Measurements from ENCODE around the gene NCAPD2. TPM values are rescaled to one million over a fixed set of nuclear protein-coding genes. Genes with fewer than 3 reads are reported as not detected.

NCAPD2 gene
- total RNA-seq, 6 experiments from 2014 or later, result 42.2 to 75.9 (median 65.4) TPM

GRCh38 chr12:6533653-6533922 is 39.7 kb downstream of the NCAPD2 start:
- H3K9me3 Mint-ChIP-seq, result peaks cover 32% of the 10 kb centered on the region
- peak overlapping the region; percentile 100 for H3K27ac Mint-ChIP-seq
- peaks cover 58% of the 10 kb centered on the region for H3K27me3 Mint-ChIP-seq (ENCODE audit: insufficient read depth)
- H3K36me3 Mint-ChIP-seq (ENCODE audit: low read depth), result peaks cover 65% of the 10 kb centered on the region
- H3K4me1 Mint-ChIP-seq (ENCODE audit: low read depth), result peaks cover 60% of the 10 kb centered on the region
- peak overlapping the region; percentile 95 for H3K4me3 Mint-ChIP-seq
- no peak for TF ChIP-seq CTCF (IDR thresholded peaks at IDR 0.05)
- DNase-seq, result no peak

- Mint-ChIP-seq H3K36me3 (ENCODE audit: low read depth) (peaks cover 62% of the 10 kb centered on the region), H3K4me3 (peak within 1 kb of the TSS; percentile 95), H3K9me3 (peaks cover 35% of the 10 kb centered on the region), H3K4me1 (ENCODE audit: low read depth) (peaks cover 62% of the 10 kb centered on the region), H3K27me3 (ENCODE audit: insufficient read depth) (peaks cover 63% of the 10 kb centered on the region), H3K27ac (peak within 1 kb of the TSS; percentile 100)
- DNase-seq, result peak; percentile 97
- peak; percentile 19; the same call in 1 of the 2 replicates for TF ChIP-seq CTCF (IDR thresholded peaks at IDR 0.05)
Observed at GRCh38 chr12:6533923-6534694, 40.2 kb downstream of the NCAPD2 start, which contains the start of gene GAPDH. TSS of gene GAPDH (plus strand) at chr12:6534517. CDS start at chr12:6534833, 316 bp downstream.

GRCh38 chr12:6534695-6534944 is 40.7 kb downstream of the NCAPD2 start:
- H3K9me3 Mint-ChIP-seq, result peaks cover 35% of the 10 kb centered on the region
- no peak for DNase-seq
- H3K27me3 Mint-ChIP-seq (ENCODE audit: insufficient read depth), result peaks cover 68% of the 10 kb centered on the region
- peak overlapping the region; percentile 100 for H3K27ac Mint-ChIP-seq
- TF ChIP-seq CTCF (IDR thresholded peaks at IDR 0.05), result no peak
- peaks cover 59% of the 10 kb centered on the region for H3K36me3 Mint-ChIP-seq (ENCODE audit: low read depth)
- H3K4me1 Mint-ChIP-seq (ENCODE audit: low read depth), result peaks cover 66% of the 10 kb centered on the region
- H3K4me3 Mint-ChIP-seq, result peak overlapping the region; percentile 95

- peaks cover 35% of the 10 kb centered on the region for H3K9me3 Mint-ChIP-seq
- H3K36me3 Mint-ChIP-seq (ENCODE audit: low read depth), result peaks cover 54% of the 10 kb centered on the region
- peak overlapping the region; percentile 95 for H3K4me3 Mint-ChIP-seq
- peaks cover 72% of the 10 kb centered on the region for H3K27me3 Mint-ChIP-seq (ENCODE audit: insufficient read depth)
- TF ChIP-seq CTCF (IDR thresholded peaks at IDR 0.05), result no peak
- peak overlapping the region; percentile 100 for H3K27ac Mint-ChIP-seq
- H3K4me1 Mint-ChIP-seq (ENCODE audit: low read depth), result peaks cover 69% of the 10 kb centered on the region
- DNase-seq, result peak; percentile 74
Observed at GRCh38 chr12:6534945-6535696, 41.2 kb downstream of the NCAPD2 start.

- H3K36me3 Mint-ChIP-seq (ENCODE audit: low read depth), result peaks cover 51% of the 10 kb centered on the region
- peak overlapping the region; percentile 100 for H3K27ac Mint-ChIP-seq
- H3K27me3 Mint-ChIP-seq (ENCODE audit: insufficient read depth), result peaks cover 76% of the 10 kb centered on the region
- DNase-seq, result no peak
- peaks cover 35% of the 10 kb centered on the region for H3K9me3 Mint-ChIP-seq
- peak overlapping the region; percentile 95 for H3K4me3 Mint-ChIP-seq
- no peak for TF ChIP-seq CTCF (IDR thresholded peaks at IDR 0.05)
- H3K4me1 Mint-ChIP-seq (ENCODE audit: low read depth), result peaks cover 69% of the 10 kb centered on the region
Observed at GRCh38 chr12:6535697-6535946, 41.7 kb downstream of the NCAPD2 start.

Measured in HFFc6 (cell line).